ENCODE results near the gene SIN3A. TPM values are rescaled to one million over a fixed set of nuclear protein-coding genes. Genes with fewer than 3 reads are reported as not detected.
"Not testable (repeated sequence)": the region's sequence is repeated elsewhere in the genome, so short reads cannot be mapped to it uniquely, and the experiment has no call there.

SIN3A gene
- total and polyA plus RNA-seq, 2 experiments from 2014 or later, result 19.2 to 41.1 TPM

- TF ChIP-seq CTCF (IDR thresholded peaks at IDR 0.05; ENCODE audit: low read depth, low read length), result peak; percentile 11
- no peaks in the 10 kb centered on the region for H3K4me1 ChIP-seq (ENCODE audit: low read depth)
These were observed 1.6 kb upstream of the SIN3A start for GRCh38 chr15:75452865-75453702.

GRCh38 chr15:75452364-75452864 is 924 bp upstream of the SIN3A start:
- no peak for TF ChIP-seq CTCF (IDR thresholded peaks at IDR 0.05; ENCODE audit: low read depth, low read length)
- Histone ChIP-seq H3K27ac (peak overlapping the region; percentile 98), H3K9me3 (ENCODE audit: low read depth) (no peaks in the 10 kb centered on the region), H3K4me3 (peak overlapping the region; percentile 54), H3K4me1 (ENCODE audit: low read depth) (no peaks in the 10 kb centered on the region), H3K27me3 (no peaks in the 10 kb centered on the region), H3K36me3 (no peaks in the 10 kb centered on the region)
- DNase-seq (ENCODE audit: low read depth in 1 of 2, low spot score in 1 of 2), result peak; percentile 81 to 84

More at GRCh38 chr15:75452865-75453702, 1.6 kb upstream of the SIN3A start:
- no peaks in the 10 kb centered on the region for H3K9me3 ChIP-seq (ENCODE audit: low read depth)
- no peaks in the 10 kb centered on the region for H3K27me3 ChIP-seq
- peak; percentile 21 to 68 for DNase-seq (ENCODE audit: low read depth in 1 of 2, low spot score in 1 of 2)
- no peaks in the 10 kb centered on the region for H3K36me3 ChIP-seq
- peak overlapping the region; percentile 54 for H3K4me3 ChIP-seq
- H3K27ac ChIP-seq, result peak overlapping the region; percentile 98

- no peak for DNase-seq (ENCODE audit: low read depth in 1 of 2, low spot score in 1 of 2)
- Histone ChIP-seq H3K27me3 (no peaks in the 10 kb centered on the region), H3K36me3 (no peaks in the 10 kb centered on the region), H3K9me3 (ENCODE audit: low read depth) (no peaks in the 10 kb centered on the region), H3K27ac (peak overlapping the region; percentile 96), H3K4me1 (ENCODE audit: low read depth) (no peaks in the 10 kb centered on the region), H3K4me3 (peak overlapping the region; percentile 75)
- TF ChIP-seq CTCF (IDR thresholded peaks at IDR 0.05; ENCODE audit: low read depth, low read length), result no peak
These were observed 252 bp downstream of the SIN3A start for GRCh38 chr15:75451202-75451673.

- H3K4me1 ChIP-seq (ENCODE audit: low read depth), result no peaks in the 10 kb centered on the region
- no peaks in the 10 kb centered on the region for H3K27me3 ChIP-seq
- peak overlapping the region; percentile 96 for H3K27ac ChIP-seq
- H3K36me3 ChIP-seq, result no peaks in the 10 kb centered on the region
- TF ChIP-seq CTCF (IDR thresholded peaks at IDR 0.05; ENCODE audit: low read depth, low read length), result no peak
- peak; percentile 98 for DNase-seq (ENCODE audit: low read depth in 1 of 2, low spot score in 1 of 2)
- H3K9me3 ChIP-seq (ENCODE audit: low read depth), result no peaks in the 10 kb centered on the region
- H3K4me3 ChIP-seq, result peak overlapping the region; percentile 75
These were observed 936 bp downstream of the SIN3A start for GRCh38 chr15:75450307-75451201.

GRCh38 chr15:75449585-75450306 is 1.7 kb downstream of the SIN3A start:
- DNase-seq (ENCODE audit: low read depth in 1 of 2, low spot score in 1 of 2), result no peak
- peak overlapping the region; percentile 75 for H3K4me3 ChIP-seq
- peak overlapping the region; percentile 96 for H3K27ac ChIP-seq
- no peaks in the 10 kb centered on the region for H3K36me3 ChIP-seq
- no peaks in the 10 kb centered on the region for H3K9me3 ChIP-seq (ENCODE audit: low read depth)
- no peak for TF ChIP-seq CTCF (IDR thresholded peaks at IDR 0.05; ENCODE audit: low read depth, low read length)
- H3K4me1 ChIP-seq (ENCODE audit: low read depth), result no peaks in the 10 kb centered on the region
- H3K27me3 ChIP-seq, result no peaks in the 10 kb centered on the region

- not testable (repeated sequence) for H3K27ac ChIP-seq; H3K27me3 ChIP-seq; H3K4me3 ChIP-seq; H3K36me3 ChIP-seq; DNase-seq (ENCODE audit: low read depth in 1 of 2, low spot score in 1 of 2); H3K9me3 ChIP-seq (ENCODE audit: low read depth); H3K4me1 ChIP-seq (ENCODE audit: low read depth)
These were observed 3.3 kb downstream of the SIN3A start for GRCh38 chr15:75448171-75448570.
